Lung (tissue), 12 donors: ENCODE results near the gene OPRM1. TPM values are rescaled to one million over a fixed set of nuclear protein-coding genes. Genes with fewer than 3 reads are reported as not detected.
A peak's percentile ranks its signal among the peaks of the same experiment; 100 is the strongest.

Experiments used
- ATAC-seq: fragments of 200-7000 bp; cut with Tn5 transposase; one replicate; pipeline ENCODE4 v1.9.1; 2020; ENCODE audit warnings: moderate number of reproducible peaks; ENCODE audit not compliant: insufficient read depth, low FRiP score
- DNase-seq, 3 donors: peaks; one replicate each; pipeline ENCODE4 v3.0.0-alpha.2; 2013 to 2017
- H3K27ac ChIP-seq, 2 donors: one replicate each; pipeline ENCODE4 v1.5.1; 2013; ENCODE audit warnings: mild to moderate bottlenecking in 2 of 2, moderate library complexity in 2 of 2, control low read depth in 1 of 2, inconsistent platforms in 1 of 2, low read depth in 1 of 2, low read length in 1 of 2
- H3K27me3 ChIP-seq, 3 donors: one replicate each; pipeline ENCODE4 v1.5.1; 2013; ENCODE audit warnings: low read length in 2 of 3; ENCODE audit not compliant: control insufficient read depth in 3 of 3, insufficient read depth in 3 of 3
- H3K36me3 ChIP-seq, 4 donors: one replicate each; pipeline ENCODE4 v1.5.1; 2013; ENCODE audit warnings: low read length in 4 of 4, mild to moderate bottlenecking in 1 of 4, moderate library complexity in 1 of 4; ENCODE audit not compliant: control insufficient read depth in 4 of 4, insufficient read depth in 4 of 4
- H3K4me1 ChIP-seq, 5 donors: one replicate each; pipeline ENCODE4 v1.5.1; 2013; ENCODE audit warnings: low read length in 5 of 5, mild to moderate bottlenecking in 2 of 5, moderate library complexity in 1 of 5; ENCODE audit not compliant: control insufficient read depth in 5 of 5, insufficient read depth in 5 of 5
- H3K4me3 ChIP-seq: one replicate; pipeline ENCODE4 v1.5.1; 2013; ENCODE audit warnings: mild to moderate bottlenecking, control low read depth, moderate library complexity
- H3K9ac ChIP-seq, 2 donors: one replicate each; pipeline ENCODE4 v1.5.1; 2013; ENCODE audit warnings: low read length in 2 of 2, control low read depth in 1 of 2; ENCODE audit not compliant: insufficient read depth in 1 of 2
- H3K9me3 ChIP-seq, 4 donors: one replicate each; pipeline ENCODE4 v1.5.1; 2013; ENCODE audit warnings: low read length in 3 of 4, mild to moderate bottlenecking in 1 of 4, moderate library complexity in 1 of 4; ENCODE audit not compliant: control insufficient read depth in 4 of 4, insufficient read depth in 3 of 4
- WGBS, 2 donors: extraction: QIAGEN DNeasy Blood & Tissue Kit; methylation state at CpG; one replicate each; pipeline ENCODE4 v1.1.7; 2013; 5-methylcytosine and 5-hydroxymethylcytosine counted together
- polyA plus RNA-seq, 2 donors: library from polyadenylated mRNA; stranded (reverse); fragments of 200-250 nt; gene quantifications; one replicate each; pipeline ENCODE4 v1.2.1, GENCODE V29; 2013
- total RNA-seq, 2 donors: library from RNA; depleted of rRNA in 1 of 2; stranded (reverse); fragments of >200 nt in 1 of 2; gene quantifications; one replicate each; pipeline ENCODE4 v1.2.1, GENCODE V29; 2014 to 2021
- TF ChIP-seq, protein P1 (sequence below): IDR thresholded peaks from 2 replicates; pipeline ENCODE4 v1.5.1; 2012; ENCODE audit warnings: mild to moderate bottlenecking; ENCODE audit errors: control extremely low read depth, extremely low read depth
- donor health status: control.
- donor health status: control.
- donor health status: Bipolar disorder and iron deficiency.
- donor health status: healthy.
- donor health status: DM: yes; HTN: yes; CAD: no.

OPRM1 gene
- total and polyA plus RNA-seq, 4 donors = not detected

DNA sequence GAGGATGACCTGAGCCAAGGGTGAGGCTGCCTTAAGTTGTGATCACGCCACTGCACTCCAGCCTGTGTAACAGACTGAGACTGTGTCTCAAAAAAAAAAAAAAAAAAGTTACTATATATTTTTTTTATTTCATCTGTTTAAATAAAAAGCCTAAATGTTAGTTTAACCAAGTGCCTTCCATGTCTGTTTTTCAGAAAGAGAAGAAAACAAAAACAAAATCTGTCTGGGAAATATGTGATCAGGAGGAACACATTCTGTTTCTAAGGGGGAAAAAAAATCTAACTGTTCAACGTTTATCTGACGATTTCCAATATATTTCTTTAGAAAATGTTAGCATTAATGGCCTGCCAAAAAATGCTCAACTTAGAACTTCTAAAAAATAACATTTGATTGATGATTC, 170.5 kb downstream of the OPRM1 start:
- no peak for ATAC-seq

DNA sequence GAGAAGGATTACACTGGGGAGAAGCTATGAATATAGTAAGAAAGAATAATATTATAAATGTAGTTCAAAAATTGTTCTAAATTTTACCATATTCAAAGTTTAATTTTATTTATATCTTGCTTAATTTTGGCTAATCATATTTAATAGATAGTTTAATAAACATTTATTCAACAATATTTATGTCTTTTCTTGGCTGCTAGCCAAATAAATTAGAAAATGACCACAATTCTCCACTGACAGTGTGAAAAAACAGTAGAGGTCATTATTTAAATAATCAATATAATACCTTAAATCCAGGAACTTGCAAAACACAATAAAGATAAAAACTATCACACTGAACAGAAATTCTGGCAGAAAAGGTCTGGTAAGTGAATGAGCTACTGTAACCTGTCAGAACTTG, 171.6 kb downstream of the OPRM1 start:
- no peak overlapping the region for H3K9ac ChIP-seq
- ATAC-seq (no peak), DNase-seq (no peak)
- H3K4me3 ChIP-seq = no peak overlapping the region
- H3K36me3 ChIP-seq = peaks cover 0 to 1% (median 0%) of the 10 kb centered on the region in 4 donors
- no peaks in the 10 kb centered on the region for H3K9me3 ChIP-seq
- TF ChIP-seq, protein P1, sequence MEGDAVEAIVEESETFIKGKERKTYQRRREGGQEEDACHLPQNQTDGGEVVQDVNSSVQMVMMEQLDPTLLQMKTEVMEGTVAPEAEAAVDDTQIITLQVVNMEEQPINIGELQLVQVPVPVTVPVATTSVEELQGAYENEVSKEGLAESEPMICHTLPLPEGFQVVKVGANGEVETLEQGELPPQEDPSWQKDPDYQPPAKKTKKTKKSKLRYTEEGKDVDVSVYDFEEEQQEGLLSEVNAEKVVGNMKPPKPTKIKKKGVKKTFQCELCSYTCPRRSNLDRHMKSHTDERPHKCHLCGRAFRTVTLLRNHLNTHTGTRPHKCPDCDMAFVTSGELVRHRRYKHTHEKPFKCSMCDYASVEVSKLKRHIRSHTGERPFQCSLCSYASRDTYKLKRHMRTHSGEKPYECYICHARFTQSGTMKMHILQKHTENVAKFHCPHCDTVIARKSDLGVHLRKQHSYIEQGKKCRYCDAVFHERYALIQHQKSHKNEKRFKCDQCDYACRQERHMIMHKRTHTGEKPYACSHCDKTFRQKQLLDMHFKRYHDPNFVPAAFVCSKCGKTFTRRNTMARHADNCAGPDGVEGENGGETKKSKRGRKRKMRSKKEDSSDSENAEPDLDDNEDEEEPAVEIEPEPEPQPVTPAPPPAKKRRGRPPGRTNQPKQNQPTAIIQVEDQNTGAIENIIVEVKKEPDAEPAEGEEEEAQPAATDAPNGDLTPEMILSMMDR = no peak
- no peak overlapping the region for H3K27ac ChIP-seq
- no peaks in the 10 kb centered on the region for H3K4me1 ChIP-seq
- no peaks in the 10 kb centered on the region for H3K27me3 ChIP-seq

More for the DNA sequence above, 170.5 kb downstream of the OPRM1 start:
- no peak for DNase-seq
- H3K36me3 ChIP-seq = peaks cover 0 to 1% (median 0%) of the 10 kb centered on the region in 4 donors
- no peaks in the 10 kb centered on the region for H3K4me1 ChIP-seq
- no peak overlapping the region for H3K4me3 ChIP-seq
- H3K9ac ChIP-seq = no peak overlapping the region
- H3K9me3 ChIP-seq = no peaks in the 10 kb centered on the region
- no peaks in the 10 kb centered on the region for H3K27me3 ChIP-seq
- 64 to 79% methylated on average over 3 of the region's 3 CpGs for WGBS, 2 donors
- TF ChIP-seq, protein P1 = no peak
- H3K27ac ChIP-seq = no peak overlapping the region

DNA sequence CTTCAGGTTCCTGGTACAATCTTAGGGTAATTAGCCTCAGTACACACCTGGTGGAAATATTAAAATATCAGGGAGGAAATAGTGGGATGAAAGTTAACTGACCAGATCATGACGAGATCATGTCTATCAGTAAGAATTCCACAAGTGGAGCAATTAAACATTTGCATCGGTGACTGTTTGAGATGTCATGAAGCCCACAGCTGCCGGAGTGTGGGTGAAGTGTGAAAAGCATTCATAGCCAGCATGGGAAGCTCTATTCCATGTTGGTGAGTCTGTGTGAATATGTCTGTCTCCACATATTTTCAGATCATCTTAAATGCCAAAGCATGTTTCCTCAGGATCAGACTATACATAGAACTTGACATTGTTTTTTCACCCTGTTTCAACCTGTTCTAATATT, 174.7 kb downstream of the OPRM1 start:
- no peaks in the 10 kb centered on the region for H3K9me3 ChIP-seq
- H3K36me3 ChIP-seq = peaks cover 0 to 1% (median 0%) of the 10 kb centered on the region in 4 donors
- H3K4me3 ChIP-seq = no peak overlapping the region
- no peak overlapping the region for H3K9ac ChIP-seq
- H3K4me1 ChIP-seq = no peaks in the 10 kb centered on the region
- H3K27ac ChIP-seq = no peak overlapping the region
- H3K27me3 ChIP-seq = no peaks in the 10 kb centered on the region
- TF ChIP-seq, protein P1 = no peak
- no peak for ATAC-seq
- DNase-seq = no peak
- 90 to 93% methylated on average over 3 of the region's 3 CpGs for WGBS, 2 donors

DNA sequence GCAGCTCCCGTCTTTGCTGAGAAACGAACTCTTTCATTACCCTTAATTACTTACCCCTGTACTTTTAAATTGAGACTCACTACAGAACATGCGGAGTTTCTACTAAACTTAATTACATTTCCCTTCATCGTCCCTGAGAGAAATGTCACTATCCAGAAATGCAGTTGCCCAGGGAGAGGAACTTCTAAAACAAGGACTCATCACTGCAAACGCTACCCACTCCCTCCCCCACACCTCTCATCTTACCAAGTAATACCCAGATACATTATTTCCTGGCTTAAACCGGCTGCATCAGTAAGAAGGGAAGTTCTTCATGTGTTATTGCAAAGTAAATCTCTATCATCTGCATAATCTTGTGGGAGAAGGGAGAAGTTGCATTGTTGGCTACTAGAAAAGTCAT, 179.3 kb downstream of the OPRM1 start:
- WGBS, 2 donors = 47 to 57% methylated on average over 6 of the region's 6 CpGs
- no peaks in the 10 kb centered on the region for H3K27me3 ChIP-seq
- no peak overlapping the region for H3K4me3 ChIP-seq
- no peak overlapping the region for H3K9ac ChIP-seq
- no peaks in the 10 kb centered on the region for H3K4me1 ChIP-seq
- no peaks in the 10 kb centered on the region for H3K36me3 ChIP-seq
- H3K9me3 ChIP-seq = no peaks in the 10 kb centered on the region
- H3K27ac ChIP-seq = no peak overlapping the region
- ATAC-seq (no peak), DNase-seq (peak in 1 of 3 donors; percentile 21)
- TF ChIP-seq, protein P1 = no peak
